ENCODE measurements around the gene GET3.

DNA sequence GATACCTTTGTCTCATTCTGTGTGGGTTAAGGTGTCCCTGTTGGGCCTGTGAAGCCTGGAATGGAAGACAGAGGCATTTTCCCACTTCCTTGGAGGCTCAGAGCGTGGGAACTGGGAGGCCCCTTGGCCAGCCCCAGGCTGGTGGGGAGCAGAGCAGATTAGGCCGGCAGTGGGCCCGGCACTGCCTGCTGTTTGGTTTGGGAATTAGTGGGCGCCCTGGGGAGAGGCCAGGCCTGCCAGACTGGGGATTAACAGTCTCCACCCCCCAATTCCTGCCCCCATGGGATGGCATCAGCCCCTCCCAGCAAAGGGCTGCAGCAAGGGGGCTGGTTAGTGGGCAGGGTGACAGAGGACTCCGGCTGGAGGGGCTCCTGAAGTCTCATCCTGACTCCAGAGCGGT, 11.2 kb downstream of the GET3 start:
- TF ChIP-seq KDM5A (IDR thresholded peaks at IDR 0.05) (no peak), CEBPB (IDR thresholded peaks at IDR 0.05) (no peak), RCOR1 (IDR thresholded peaks at IDR 0.05; ENCODE audit: low read depth, low read length) (no peak), EHMT2 (IDR thresholded peaks at IDR 0.05; ENCODE audit: low read depth) (no peak), CTCF (IDR thresholded peaks at IDR 0.05) (no peak), CHD4 (IDR thresholded peaks at IDR 0.05; ENCODE audit: borderline replicate concordance) (no peak), ZC3H11A (IDR thresholded peaks at IDR 0.05) (no peak), POLR2A (IDR thresholded peaks at IDR 0.05; ENCODE audit: low read length) (no peak), EP300 (IDR thresholded peaks at IDR 0.05) (no peak), E2F6 (IDR thresholded peaks at IDR 0.05; ENCODE audit: borderline replicate concordance, low read depth) (no peak), POLR2AphosphoS2 (conservative IDR thresholded peaks at IDR 0.05; ENCODE audit: low read length) (no peak), TP53 (CRISPR knock-in tag; IDR thresholded peaks at IDR 0.05) (no peak), REST (IDR thresholded peaks at IDR 0.05) (no peak), SREBF2 (IDR thresholded peaks at IDR 0.05) (no peak)

Measured in A549 (cell line).